Islet of Langerhans (tissue), 1 donor: ENCODE data around the gene ACTMAP.

Experiments used
- FAIRE-seq: peaks from one replicate; lab custom pipeline; 2011; peaks lifted over from hg19 to GRCh38; lab: Jason Lieb, UNC

ACTMAP gene

GRCh38 chr19:40717880-40718773 is 32.1 kb downstream of the ACTMAP start:
- no peak for FAIRE-seq

- FAIRE-seq, result no peak
Observed at GRCh38 chr19:40717325-40717879, 32.9 kb downstream of the ACTMAP start.

- FAIRE-seq, result no peak
Observed at GRCh38 chr19:40716482-40717324, 33.6 kb downstream of the ACTMAP start, which contains the start of the genes COQ8B and ITPKC. Gene COQ8B, minus strand, starts transcription at chr19:40716886. Its CDS starts 2,254 bp downstream, at chr19:40714632. Gene ITPKC, plus strand, starts transcription at chr19:40717112. Its CDS starts 24 bp downstream, at chr19:40717136.

- no peak for FAIRE-seq
Observed at GRCh38 chr19:40716031-40716481, 34.2 kb downstream of the ACTMAP start.

- FAIRE-seq, result no peak
Observed at GRCh38 chr19:40714441-40715299, 35.6 kb downstream of the ACTMAP start.

DNA sequence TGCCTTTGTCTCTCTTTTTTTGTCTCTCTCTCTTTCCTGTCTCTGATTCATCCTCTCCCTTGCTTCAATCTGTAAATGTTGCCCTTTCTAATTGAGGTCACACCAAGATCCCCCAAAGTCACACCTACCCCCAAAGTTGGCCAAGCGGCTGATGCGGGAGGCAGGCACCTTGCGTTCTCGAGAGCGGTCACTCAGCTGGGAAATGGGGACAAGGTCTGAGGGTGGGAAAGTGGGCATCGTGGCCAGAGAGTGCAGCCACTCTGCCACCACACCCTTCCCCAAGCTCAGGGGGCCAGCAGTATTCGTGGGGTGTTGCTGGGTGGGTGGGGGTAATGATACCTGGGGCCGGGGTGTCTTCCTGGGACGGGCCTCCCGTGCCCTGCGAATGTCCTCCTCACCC is 36.3 kb downstream of the ACTMAP start:
- FAIRE-seq, result no peak

- no peak for FAIRE-seq
Observed at GRCh38 chr19:40709817-40710216, 40.5 kb downstream of the ACTMAP start.

GRCh38 chr19:40707615-40708014 is 42.7 kb downstream of the ACTMAP start:
- FAIRE-seq, result no peak

DNA sequence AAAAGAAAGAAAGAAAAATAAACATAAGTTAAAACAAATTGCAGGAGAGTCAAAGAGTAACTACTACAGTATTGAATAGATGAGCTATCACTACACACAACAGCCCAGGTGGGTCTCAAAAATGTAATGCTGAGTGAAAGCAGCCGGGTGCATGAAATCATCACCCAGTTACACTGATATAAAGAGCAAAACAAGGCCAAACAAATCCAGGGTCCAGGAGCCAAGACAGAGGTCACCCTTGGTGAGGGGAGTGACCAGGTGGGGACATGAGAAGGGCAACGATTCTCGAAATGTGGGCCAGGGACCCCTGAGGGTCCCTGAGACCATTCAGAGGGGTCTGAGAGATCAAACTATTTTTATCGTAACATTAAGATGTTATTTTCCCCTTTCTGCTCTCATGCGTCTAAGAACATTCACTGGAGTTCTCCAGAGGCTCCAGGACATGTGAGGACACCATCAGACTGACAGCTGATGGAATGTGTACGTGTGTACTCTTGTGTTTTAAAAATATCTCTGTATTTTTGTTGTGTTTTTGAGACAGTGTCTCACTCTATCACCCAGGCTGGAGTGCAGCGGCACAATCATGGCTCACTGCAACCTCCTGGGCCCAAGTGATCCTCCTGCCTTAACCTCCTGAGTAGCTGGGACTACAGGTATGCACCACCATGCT is 44.2 kb downstream of the ACTMAP start:
- no peak for FAIRE-seq

GRCh38 chr19:40705362-40705651 is 45.0 kb downstream of the ACTMAP start:
- FAIRE-seq, result no peak

DNA sequence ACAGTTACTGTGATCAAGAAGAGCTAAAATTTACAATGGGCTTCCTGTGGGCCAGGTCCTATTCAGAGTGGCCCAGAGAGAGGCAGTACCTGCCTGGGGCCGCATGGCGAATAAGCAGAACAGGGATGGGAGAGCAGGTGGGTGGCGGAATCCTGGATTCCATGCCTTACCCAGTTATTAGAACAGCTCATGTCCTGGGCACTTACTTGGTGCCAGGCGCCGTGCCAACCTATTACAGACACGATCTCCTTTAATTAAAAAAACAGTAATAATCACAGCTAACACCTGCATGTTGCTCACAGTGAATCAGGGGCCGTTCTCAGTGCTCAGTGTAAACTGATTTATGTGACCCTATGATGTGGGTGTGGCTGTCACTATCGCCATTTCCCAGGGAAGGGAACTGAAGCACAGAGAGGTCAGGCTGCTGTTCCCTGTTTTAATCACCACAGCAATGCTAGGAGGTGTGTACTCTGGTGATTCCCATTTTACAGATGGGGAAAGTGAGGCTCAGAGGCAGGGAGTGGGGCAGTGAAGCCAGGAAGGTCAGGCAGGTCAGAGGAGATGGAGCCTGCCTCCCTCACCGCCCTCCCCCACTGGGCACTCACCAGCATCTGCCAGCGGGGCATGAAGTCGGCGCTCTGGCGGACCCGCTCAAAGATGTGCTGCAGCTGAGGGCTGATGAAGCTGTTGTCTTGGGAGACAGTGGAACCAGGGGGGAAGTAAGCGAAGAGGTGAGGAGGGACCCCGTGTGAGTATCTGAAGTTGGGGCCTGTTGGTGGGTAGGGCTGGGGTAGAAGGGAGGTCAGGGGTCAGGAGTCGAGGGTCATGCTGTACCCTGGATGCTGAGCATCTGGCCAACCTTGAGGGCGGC is 45.6 kb downstream of the ACTMAP start:
- FAIRE-seq, result no peak

DNA sequence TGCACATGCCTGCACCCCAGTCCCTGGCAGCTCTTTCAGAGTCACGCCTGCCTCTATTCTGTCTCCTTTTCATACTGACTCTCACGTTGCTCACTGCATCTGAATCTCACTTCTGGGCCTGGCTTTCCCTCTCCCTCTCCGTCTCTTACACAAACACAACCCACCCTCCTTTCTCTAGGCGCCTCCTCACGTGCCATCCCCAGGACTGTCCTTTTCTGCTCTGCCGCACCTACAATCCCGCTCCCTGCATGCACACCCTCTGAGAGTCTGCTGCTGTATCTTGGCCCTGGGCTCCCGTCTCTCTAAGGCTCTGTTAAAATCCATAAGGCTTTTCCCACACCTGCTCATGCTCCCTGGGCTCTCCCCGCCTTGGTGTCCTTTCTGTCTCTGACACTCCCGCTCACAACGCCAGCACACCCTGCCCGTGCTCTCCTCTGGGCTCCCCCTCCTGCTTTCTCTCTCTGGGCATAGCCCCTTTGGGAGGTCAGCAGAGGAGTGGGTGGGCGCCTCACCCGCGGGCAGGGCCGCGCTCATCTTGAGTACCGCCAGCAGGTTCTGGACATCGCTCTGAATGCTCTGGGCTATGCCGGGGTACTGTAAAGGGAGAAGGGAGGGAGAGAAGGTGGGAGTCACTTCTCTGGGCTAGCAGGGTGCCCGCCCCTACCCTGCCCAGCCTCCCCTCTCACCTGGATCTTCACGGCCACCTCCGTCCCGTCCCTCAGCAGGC is 47.1 kb downstream of the ACTMAP start:
- FAIRE-seq, result no peak

DNA sequence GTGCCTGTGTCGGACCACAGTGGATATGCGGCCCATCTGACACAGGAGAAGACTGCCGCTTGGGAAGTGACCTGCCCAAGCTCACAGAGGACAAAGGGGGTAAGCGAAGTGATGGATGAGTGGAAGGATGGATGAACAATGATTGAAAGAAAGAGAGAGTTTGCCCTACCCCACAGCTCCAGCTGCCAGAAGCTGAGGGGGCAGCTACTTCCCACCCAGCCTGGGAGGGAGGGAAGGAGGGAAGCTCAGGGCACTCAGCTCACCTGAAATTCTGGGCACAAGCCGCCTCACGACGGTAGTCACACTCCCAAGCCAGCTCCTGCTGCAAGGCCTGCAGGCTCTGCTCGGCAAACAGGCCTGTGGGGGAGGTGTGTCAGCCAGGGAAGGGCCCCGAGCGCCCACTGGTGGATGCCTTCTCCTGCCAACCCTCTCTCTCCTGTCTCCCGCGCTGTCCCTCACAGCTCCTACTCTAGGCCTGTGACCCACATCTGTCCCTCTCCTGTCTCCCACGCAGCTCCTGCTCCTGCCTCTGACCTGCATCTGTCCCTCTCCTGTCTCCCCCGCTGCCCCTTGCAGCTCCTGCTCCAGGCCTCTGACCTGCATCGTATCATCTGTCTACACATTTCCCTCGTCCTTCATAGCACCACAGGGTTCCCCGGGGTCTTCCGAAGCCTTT is 47.8 kb downstream of the ACTMAP start:
- FAIRE-seq, result no peak

- FAIRE-seq, result no peak
Observed at GRCh38 chr19:40701758-40702157, 48.5 kb downstream of the ACTMAP start.

- no peak for FAIRE-seq
Observed at GRCh38 chr19:40700083-40700482, 50.2 kb downstream of the ACTMAP start.

- no peak for FAIRE-seq
Observed at GRCh38 chr19:40697007-40697406, 53.3 kb downstream of the ACTMAP start.

DNA sequence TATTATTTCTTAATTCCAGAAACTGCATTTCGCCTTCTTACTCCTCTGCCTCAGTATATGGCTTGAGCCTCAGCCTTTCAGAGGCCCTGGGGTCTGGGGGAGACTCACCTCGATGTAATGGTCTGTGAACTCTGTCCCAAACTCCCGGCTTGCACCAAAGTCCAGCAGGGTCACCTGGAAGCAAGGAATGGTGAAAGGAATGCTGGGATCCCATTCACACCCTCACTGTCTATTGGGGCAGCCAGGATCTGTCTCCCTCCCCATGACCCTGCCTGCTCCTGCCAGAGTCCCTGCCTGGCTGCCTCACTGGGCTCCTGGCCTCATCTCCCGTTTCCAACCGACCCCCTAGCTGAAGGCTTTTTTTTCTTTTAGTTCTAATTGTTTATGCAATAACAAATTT is 54.4 kb downstream of the ACTMAP start:
- no peak for FAIRE-seq

- FAIRE-seq, result no peak
Observed at GRCh38 chr19:40693896-40694295, 56.4 kb downstream of the ACTMAP start.

GRCh38 chr19:40693150-40693788 is 57.0 kb downstream of the ACTMAP start:
- no peak for FAIRE-seq
